GM19463 (cell line): ENCODE data around the gene PIM1.
A peak's percentile ranks its signal among the peaks of the same experiment; 100 is the strongest.
"Not testable (repeated sequence)": the region's sequence is repeated elsewhere in the genome, so short reads cannot be mapped to it uniquely, and the experiment has no call there.

Source experiments
- ATAC-seq: cut with Tn5 transposase; IDR thresholded peaks from one replicate; pipeline ENCODE4 v1.9.1; 2021; ENCODE audit warnings: mild to moderate bottlenecking, moderate library complexity; ENCODE audit not compliant: unreplicated experiment

Gene PIM1

DNA sequence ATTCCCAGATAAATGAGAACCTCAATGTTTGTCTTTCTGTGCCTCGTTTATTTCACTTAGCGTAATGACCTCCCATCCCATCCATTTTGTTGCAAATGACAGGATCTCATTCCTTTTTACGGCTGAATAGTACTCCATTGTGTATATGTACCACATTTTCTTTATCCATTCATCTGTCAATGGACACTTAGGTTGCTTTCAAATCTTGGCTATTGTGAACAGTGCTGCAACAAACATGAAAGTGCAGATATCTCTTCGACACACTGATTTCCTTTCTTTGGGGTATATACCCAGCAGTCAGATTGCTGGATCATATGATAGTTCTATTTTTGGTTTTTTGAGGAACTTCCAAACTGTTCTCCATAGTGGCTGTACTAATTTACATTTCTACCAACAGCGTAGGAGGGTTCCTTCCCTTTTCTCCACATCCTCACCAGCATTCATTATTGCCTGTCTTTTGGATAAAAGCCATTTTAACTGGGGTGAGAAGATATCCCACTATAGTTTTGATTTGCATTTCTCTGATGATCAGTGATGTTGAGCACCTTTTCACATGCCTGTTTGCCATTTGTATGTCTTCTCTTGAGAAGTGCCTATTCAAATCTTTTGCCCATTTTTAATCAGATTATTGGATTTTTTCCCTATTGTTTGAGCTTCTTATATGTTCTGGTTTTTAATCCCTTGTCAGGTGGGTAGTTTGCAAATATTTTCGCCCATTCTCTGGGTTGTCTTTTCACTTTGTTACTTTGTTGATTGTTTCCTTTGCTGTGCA lies 16.2 kb downstream of the PIM1 start:
- ATAC-seq = not testable (repeated sequence)

DNA sequence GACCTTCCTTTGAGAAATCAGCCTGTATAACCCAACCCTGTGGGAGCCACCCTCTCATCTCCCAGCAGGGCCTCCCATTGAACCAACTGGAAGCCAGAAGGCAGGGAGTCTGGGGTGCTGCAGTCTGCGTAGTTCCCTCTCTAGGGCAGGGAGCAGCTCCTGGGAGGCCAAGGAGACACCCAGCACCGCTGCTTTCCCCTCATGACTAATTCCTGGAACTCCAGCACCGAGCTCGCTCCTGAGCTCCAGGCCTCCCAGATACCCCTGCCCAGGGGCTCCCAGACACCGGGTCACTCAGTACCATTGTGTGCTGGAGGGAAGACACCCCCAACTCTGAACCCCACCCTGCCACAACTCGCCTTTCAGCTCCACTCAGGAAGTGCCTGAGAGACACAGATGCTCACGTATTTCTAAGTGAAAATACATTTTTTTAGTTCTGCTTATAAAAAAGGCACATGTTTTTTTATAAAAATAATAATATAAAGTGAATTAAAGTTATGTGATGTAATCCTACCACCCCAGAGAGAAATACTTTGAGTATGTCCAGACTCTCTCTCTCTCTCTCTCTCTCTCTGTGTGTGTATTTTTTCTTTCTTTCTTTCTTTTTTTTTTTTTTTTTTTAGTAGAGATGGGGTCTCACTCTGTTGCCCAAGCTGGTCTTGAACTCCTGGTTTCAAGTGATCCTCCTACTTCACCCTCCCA lies 17.5 kb downstream of the PIM1 start:
- ATAC-seq = no peak

DNA sequence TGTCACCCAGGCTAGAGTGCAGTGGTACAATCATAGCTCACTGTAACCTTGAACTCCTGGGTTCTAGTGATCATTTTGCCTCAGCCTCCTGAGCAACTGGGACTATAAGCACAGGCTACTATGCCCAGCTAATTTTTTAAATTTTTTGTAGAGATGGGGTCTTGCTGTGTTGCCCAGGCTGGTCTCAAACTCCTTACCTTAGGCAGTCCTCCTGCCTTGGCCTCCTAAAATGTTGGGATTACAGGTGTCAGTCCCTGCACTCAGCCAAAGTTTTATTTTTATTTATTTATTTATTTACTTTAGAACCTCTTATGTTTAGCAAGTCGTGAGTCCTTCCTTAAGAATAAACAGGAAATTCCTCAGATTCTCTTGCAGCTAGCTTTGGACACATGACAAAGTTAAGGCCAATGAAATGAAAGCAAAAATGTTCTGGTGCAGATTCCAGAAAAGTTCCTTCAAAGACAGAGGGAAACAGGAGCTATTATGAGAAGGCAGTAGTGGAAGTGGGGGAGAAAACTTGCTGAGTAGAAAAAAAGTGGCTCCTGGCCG lies 19.1 kb downstream of the PIM1 start:
- ATAC-seq = no peak

DNA sequence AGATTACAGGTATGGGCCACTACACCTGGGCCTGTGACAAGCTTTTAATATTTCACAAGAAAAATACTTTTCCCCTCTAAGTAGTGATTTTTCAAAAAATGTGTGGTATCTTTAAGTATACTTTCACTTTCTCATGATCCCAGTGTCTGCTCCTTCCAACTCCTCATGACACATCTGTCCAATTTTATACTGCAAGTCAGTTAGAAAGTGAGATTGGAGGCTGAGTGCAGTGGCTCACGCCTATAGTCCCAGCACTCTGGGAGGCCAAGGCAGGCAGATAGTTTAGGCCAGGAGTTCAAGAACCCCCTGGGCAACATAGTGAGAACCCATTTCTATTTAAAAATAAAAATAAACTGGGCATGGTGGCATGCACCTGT lies 20.2 kb downstream of the PIM1 start:
- no peak for ATAC-seq

DNA sequence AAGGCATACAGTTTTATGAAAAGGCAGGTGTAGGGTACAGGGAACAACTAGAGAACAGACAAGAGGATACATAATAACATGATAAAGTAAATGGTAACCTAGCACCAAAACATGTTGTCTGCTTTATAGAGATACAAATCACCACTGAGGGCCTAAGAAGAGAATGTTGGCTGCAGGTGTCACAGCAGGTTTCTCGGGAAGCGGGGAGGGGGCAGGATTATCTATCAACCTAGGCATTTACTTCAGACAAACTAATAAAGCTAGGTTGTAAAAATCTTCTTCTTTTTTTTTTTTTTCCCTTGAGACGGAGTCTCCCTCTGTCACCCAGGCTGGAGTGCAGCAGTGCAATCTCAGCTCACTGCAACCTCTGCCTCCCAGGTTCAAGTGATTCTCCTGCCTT lies 22.7 kb downstream of the PIM1 start:
- ATAC-seq = no peak

DNA sequence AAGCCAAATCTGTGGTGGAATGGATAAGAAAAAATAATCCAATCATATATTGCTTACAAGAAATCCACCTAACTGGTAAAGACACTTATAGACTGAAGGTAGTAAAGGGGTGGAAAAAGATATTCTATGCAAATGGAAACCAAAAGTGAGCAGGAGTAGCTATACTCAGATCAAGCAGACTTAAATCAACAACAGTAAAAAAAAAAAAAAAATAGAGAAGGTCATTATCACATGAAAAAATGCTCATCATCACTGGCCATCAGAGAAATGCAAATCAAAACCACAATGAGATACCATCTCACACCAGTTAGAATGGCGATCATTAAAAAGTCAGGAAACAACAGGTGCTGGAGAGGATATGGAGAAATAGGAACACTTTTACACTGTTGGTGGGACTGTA lies 24.9 kb downstream of the PIM1 start:
- ATAC-seq = not testable (repeated sequence)

DNA sequence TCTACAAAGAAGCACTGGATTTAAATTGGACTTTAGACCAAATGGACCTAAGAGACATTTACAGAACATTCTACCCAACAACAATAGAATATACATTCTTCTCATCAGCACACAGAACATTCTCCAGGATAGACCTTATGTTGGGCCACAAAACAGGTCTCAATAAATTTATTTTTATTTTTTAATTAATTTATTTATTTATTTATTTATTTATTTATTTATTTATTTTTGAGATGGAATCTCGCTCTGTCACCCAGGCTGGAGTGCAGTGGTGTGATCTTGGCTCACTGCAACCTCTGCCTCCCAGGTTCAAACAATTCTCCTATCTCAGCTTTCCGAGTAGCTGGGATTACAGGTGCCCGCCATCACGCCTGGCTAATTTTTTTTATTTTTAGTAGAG lies 26.5 kb downstream of the PIM1 start:
- not testable (repeated sequence) for ATAC-seq

DNA sequence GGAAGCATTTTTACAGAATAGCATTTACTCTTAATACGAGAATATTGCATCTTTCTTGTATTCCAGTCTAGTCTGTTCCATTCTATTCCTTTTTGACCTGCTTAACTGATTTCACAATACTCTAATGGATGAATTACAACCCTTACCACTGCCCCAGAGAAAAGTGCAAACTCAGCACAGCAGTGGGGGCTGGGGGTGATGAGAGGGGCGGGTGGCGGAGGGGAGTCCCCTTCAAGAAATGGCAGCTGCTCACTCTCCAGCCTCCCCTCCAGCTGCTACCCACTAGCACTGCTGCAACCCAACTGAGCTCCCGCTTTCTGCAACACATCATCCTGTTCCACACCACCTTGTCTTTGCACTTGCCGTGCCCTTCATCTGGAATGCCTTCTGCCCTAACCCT lies 30.1 kb downstream of the PIM1 start:
- ATAC-seq = no peak

DNA sequence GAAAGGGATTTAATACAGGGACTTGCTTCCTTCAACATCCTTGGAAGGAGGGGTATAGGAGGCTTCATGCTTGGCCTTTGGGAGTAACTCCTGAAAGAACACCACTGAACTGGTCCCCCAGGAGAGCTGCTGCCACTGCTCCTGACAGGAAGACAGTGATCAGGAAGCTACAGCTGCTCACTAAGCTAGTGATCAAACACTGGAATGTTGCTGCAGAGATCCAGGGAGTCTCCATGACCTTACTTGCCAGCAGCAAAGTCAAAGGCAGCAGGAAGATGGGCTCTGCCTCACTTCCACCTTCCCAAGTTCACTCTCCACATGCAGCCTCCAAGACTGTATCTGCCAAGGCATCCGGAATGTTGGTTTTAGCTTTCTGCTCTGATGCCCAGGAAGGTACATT lies 31.8 kb downstream of the PIM1 start:
- ATAC-seq = no peak

DNA sequence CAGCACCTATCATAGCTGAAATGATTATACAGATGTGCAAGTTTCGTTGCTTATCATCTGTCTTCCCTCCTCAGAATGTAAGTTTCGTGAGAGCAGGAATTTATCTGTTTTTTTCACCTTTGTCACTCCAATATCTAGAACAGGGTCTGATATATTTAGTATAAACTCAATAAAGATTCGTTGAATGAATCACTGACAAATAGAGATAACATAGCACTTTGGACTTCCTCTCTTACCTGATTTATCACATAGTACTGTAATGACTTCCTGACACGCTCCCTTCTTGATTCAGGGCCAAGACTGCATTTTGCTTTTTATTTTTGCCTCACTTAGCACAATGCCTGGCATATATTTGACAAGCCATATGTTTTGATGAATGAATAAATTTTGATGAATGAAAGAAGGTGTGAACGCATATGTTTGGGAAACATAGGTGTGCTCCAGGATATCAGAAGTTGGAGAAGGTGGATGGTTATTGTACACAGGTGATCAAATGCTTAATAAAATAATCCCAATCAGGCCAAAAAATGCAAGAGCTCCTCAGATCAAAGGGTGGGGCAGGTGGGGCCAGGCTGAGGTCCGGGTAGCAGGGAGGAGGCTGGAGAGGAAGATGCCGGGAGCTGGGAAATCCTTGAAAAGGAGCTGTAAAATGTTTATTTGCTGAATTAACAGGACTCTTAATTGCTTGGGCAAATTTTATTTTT lies 33.0 kb downstream of the PIM1 start:
- ATAC-seq = no peak

DNA sequence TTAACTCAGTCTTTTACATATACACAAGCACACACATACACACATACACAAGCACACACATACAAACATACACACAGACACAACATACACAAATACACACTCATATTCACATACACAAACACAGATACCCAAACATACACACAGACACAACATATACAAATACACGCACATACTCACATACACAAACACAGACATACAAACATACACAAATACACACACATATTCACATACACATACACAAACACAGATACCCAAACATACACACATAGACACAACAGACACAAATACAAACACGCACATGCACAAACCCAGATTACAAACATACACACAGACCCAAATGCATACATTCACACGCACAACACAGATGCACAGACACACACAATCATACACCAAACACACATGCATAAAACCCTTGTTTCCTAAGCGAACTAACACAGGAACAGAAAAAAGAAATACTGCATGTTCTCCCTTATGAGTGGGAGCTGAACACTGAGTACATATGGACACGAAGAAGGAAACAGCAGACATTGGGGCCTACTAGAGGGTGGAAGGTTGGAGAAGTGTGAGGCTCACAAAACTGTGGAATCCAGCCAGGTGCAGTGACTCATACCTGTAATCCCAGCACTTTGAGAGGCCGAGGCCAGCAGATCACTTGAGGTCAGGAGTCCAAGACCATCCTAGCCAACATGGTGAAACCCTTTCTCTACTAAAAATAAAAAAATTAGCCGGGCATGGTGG lies 34.2 kb downstream of the PIM1 start:
- ATAC-seq = no peak

DNA sequence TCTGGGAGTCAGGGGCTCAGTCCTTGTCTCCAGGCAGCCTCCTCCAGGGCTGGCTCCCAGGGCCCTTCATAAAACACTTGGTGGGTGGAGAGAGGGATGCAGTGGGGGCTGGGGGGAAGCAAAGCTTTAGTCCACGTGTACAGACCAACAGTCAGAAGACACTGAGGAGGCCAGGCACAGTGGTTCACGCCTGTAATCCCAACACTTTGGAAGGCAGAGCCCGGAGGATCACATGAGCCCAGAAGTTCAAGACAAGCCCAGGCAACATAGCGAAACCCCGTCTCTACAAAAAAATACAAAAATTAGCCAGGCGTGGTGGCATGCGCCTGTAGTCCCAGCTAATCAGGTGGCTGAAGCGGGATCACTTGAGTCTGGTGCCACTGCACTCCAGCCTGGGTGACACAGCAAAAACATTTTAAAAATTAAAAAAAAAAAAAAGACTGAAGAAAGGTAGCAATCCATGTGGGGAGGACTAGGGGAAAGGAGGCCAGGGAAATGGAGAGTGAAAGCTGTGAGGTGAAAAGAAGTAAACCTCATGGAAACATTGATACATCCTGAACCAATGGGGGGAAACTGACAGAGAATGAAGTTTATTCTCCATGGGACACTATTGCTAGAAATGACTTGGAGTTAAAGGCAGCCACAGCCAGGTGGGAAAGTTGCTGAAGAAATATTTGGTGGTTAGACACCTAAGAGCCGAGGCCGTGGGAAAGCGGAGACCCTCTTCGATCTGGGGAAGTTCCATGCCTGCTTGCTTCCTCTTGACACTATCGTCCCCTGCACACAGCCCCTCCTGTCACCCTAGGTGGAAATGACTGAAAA lies 35.4 kb downstream of the PIM1 start:
- no peak for ATAC-seq

DNA sequence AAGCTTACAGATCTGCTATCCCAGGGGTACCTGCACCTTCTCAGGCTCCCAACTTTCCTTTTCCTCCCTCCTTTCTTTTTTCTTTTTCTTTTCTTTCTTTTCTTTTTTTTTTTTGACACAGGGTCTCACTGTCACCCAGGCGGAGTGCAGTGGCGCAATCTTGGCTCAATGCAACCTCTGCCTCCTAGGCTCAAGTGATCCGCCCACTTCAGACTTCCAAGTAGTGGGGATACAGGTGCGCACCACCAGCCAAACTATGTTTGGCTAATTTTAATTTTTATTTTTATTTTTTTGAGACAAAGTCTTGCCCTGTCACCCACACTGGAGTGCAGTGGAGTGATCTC lies 36.0 kb downstream of the PIM1 start:
- ATAC-seq = no peak

DNA sequence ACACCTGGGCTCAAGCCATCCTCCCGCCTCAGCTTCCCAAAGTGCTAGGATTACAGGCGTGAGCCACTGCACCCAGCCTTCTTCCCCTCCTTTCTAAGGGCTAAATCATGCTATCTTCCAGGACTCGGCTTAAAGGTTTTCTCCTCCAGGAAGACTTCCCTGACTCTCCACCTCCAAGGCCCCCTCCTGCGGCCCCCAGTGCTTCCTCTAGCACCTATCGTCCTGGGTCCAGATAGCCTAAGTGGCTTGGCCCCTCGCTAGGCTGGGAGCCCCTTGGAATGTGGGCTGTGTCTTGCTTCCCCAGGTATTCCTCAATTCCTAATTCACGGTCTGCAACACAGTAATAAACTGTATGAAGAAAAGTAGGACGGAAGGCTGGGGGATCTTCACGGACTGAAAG lies 36.7 kb downstream of the PIM1 start:
- ATAC-seq = no peak

DNA sequence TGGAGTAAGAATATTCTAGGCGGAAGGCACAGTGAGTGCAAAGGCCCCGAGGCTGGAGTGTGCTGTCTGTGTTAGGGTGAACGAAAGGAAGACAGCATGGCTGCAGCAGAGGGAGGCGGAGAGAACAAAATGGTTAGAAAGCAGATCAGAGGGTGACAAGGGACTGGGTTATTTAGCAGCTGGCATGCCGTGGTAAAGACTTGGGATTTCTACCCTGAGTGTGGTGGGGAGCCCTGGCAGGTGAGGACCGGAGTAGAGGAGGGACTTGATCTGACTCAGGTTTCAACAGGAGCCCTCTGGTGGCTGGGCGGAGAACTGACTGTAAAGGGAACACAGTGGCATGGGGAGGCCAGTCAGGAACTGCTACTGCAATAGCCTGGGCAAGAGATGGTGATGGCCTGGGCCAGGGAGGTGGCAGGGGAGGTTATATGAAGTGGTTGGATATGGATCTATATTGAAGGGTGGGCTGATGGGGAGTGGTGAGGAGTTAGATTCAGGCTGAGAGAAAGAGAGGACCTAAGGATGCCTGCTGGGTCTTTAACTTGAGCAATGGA lies 38.0 kb downstream of the PIM1 start:
- ATAC-seq = peak; percentile 76

DNA sequence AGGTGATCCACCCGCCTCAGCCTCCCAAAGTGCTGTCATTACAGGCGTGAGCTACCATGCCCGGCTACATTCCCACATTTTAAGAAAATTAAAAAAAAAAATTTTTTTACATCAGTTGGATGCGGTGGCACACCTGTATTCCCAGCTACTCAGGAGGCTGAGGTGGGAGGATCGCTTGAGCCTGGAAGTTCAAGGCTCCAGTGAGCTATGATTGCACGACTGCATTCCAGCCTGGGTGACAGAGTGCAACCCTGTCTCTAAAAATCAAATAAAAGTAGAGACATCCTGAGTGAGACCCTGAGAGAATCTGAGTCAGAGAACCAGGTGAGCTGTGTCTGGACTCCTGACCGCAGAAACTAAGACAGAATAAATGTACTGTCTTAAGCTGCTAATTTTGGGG lies 38.8 kb downstream of the PIM1 start:
- no peak for ATAC-seq

DNA sequence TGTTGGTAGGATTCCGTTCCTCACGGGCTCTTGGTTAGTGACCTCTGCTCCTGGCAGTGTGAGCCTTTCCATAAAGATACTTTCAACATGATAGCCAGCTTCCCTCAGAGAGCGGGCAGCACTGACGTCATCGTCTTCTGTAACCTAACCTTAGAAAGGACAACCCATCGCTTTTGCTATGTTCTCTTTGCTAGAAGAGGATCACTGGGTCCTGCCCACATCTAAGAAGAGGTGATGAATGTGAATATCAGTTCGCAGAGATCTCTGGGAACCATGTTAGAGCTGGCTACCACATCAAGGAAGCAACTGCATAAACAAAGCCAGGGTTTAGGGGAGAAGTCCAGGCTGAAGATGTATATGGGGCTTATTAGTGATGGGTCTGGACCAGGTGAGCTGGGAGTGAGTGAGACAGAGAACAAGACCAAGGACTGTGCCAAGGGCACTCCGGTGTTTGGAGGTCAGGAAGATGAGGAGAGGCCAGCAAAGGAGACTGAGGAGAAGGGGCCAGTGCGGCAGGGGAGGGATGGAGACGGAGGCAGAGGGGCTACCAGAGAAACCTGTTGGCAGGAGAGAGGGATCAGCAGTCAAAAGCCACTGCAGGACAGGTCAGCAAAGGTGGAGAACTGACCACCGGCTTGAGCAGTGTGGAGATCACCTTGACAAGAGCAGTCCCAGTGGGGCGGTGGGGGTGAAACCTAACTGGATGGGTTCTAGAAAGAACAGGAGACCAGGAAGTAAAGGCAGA lies 39.7 kb downstream of the PIM1 start:
- no peak for ATAC-seq

DNA sequence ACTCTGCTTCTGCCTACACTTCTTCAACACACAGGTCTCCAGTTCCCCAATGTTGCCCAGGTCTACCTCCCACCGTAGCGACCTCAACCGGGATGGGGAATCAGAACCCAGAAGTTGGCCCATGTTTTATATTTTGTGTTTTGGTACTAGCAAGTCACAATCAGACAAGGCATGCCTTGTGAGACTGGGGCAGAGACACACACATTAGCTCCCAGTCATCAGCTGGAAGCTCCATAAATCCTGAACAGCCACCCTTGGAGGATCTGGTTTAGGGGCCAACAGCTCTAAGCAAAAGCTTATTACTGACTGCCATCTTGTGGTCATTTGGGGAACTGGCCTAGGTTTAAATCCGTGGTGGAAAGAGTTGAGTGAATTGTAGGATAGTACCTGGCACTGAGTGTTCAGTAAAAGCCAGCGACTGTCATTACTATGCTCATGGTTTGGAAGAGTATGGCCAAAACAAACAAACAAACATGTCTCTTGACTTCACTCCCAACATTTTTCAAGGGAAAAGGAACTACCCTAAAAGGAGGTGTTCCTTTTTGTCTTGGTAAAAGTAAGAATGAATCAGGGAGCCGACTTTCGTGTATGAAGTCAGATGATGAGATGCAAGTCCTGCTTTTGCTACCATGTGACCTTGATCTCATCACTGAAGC lies 40.5 kb downstream of the PIM1 start:
- ATAC-seq = no peak

DNA sequence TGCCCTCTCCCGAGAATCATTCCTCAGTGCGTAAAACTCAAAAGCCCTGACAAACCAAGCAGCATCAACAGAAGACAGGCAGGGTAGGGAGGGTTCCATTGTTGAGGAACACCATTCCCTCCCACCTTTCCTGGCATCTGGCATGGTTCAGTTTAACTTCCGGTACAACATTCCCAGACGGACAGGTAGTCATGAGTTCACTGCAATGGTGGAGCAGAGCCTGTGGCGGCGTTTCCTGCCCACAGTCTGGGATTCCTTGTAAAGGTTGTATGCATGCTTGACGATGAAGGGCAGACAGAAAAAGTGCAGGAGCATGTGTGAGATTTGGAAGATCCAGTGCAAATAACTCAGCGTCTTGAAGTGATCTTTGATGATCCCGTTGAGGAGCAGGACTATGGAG lies 42.3 kb downstream of the PIM1 start:
- ATAC-seq = no peak
